Measurements from ENCODE around the gene SEZ6L2.
"Not testable (repeated sequence)": the region's sequence is repeated elsewhere in the genome, so short reads cannot be mapped to it uniquely, and the experiment has no call there.

The SEZ6L2 gene

GRCh38 chr16:29899516-29900101 is at the start of gene SEZ6L2:
SEZ6L2 (minus strand) TSS chr16:29899550; CDS start chr16:29899019, 531 bp downstream.
- FAIRE-seq (peak; percentile 68), DNase-seq (ENCODE audit: insufficient read length, low spot score) (no peak)

- FAIRE-seq (no peak), DNase-seq (ENCODE audit: insufficient read length, low spot score) (no peak)
Measured at GRCh38 chr16:29947897-29948296, 48.5 kb upstream of the SEZ6L2 start.

- FAIRE-seq (no peak), DNase-seq (ENCODE audit: insufficient read length, low spot score) (no peak)
Measured at GRCh38 chr16:29943846-29944799, 44.8 kb upstream of the SEZ6L2 start.

GRCh38 chr16:29940656-29941055 is 41.3 kb upstream of the SEZ6L2 start:
- FAIRE-seq (no peak), DNase-seq (ENCODE audit: insufficient read length, low spot score) (no peak)

GRCh38 chr16:29931750-29932149 is 32.4 kb upstream of the SEZ6L2 start:
- DNase-seq (ENCODE audit: insufficient read length, low spot score); FAIRE-seq: not testable (repeated sequence)

GRCh38 chr16:29927070-29927905 is 27.9 kb upstream of the SEZ6L2 start:
- FAIRE-seq (no peak), DNase-seq (ENCODE audit: insufficient read length, low spot score) (no peak)

- no peak for FAIRE-seq
- DNase-seq (ENCODE audit: insufficient read length, low spot score): no peak
Measured at GRCh38 chr16:29926711-29927052, 27.3 kb upstream of the SEZ6L2 start.

- FAIRE-seq (peak; percentile 78), DNase-seq (ENCODE audit: insufficient read length, low spot score) (peak; percentile 98)
Measured at GRCh38 chr16:29925781-29926710, 26.7 kb upstream of the SEZ6L2 start, which contains the start of gene KCTD13. KCTD13 (minus strand) TSS chr16:29926226; CDS start chr16:29926033, 193 bp downstream.

- DNase-seq (ENCODE audit: insufficient read length, low spot score) (no peak), FAIRE-seq (peak; percentile 49)
Measured at GRCh38 chr16:29925105-29925756, 25.9 kb upstream of the SEZ6L2 start.

- DNase-seq (ENCODE audit: insufficient read length, low spot score) (no peak), FAIRE-seq (no peak)
Measured at GRCh38 chr16:29922986-29923501, 23.7 kb upstream of the SEZ6L2 start.

GRCh38 chr16:29922326-29922725 is 23.0 kb upstream of the SEZ6L2 start:
- no peak for DNase-seq (ENCODE audit: insufficient read length, low spot score)
- no peak for FAIRE-seq

- no peak for FAIRE-seq
- DNase-seq (ENCODE audit: insufficient read length, low spot score): no peak
Measured at GRCh38 chr16:29921034-29921385, 21.7 kb upstream of the SEZ6L2 start.

- FAIRE-seq (no peak), DNase-seq (ENCODE audit: insufficient read length, low spot score) (no peak)
Measured at GRCh38 chr16:29920288-29921033, 21.1 kb upstream of the SEZ6L2 start.

- FAIRE-seq: no peak
- DNase-seq (ENCODE audit: insufficient read length, low spot score): no peak
Measured at GRCh38 chr16:29916979-29917378, 17.6 kb upstream of the SEZ6L2 start.

- FAIRE-seq (no peak), DNase-seq (ENCODE audit: insufficient read length, low spot score) (no peak)
Measured at GRCh38 chr16:29915590-29916247, 16.4 kb upstream of the SEZ6L2 start.

GRCh38 chr16:29913514-29913913 is 14.2 kb upstream of the SEZ6L2 start:
- FAIRE-seq (no peak), DNase-seq (ENCODE audit: insufficient read length, low spot score) (no peak)

- FAIRE-seq: no peak
- no peak for DNase-seq (ENCODE audit: insufficient read length, low spot score)
Measured at GRCh38 chr16:29912087-29912486, 12.7 kb upstream of the SEZ6L2 start.

- no peak for DNase-seq (ENCODE audit: insufficient read length, low spot score)
- FAIRE-seq: no peak
Measured at GRCh38 chr16:29911676-29912010, 12.3 kb upstream of the SEZ6L2 start.
